GM23338 (cell line): Measurements from ENCODE around the gene DCST1.

ENCODE experiments used
- CREB1 ChIP-seq: fragments of 250-450 bp; sonication (Bioruptor Pico); IDR thresholded peaks from 2 replicates; pipeline ENCODE4 v1.5.0; 2020; ENCODE audit warnings: low read depth, mild to moderate bottlenecking, moderate library complexity
- CTCF ChIP-seq, 2 experiments: fragments of 200-600 bp in 1 of 2; sonication (generic) in 1 of 2; conservative IDR thresholded peaks; 2 replicates each; pipeline versions ENCODE4 v1.5.1 to v1.6.1; 2016 to 2017; ENCODE audit warnings: antibody characterized with exemption in 2 of 2, low read depth in 2 of 2, mild to moderate bottlenecking in 2 of 2, moderate library complexity in 1 of 2
- ETS1 ChIP-seq: IDR thresholded peaks from 2 replicates; pipeline ENCODE4 v1.6.1; 2016; ENCODE audit warnings: antibody characterized with exemption
- EZH2 ChIP-seq: fragments of 200-600 bp; sonication (generic); IDR thresholded peaks from one replicate; pipeline ENCODE4 v1.8.0; 2017; ENCODE audit warnings: antibody characterized with exemption, mild to moderate bottlenecking, low read depth; ENCODE audit not compliant: unreplicated experiment
- EZH2phosphoT487 ChIP-seq: fragments of 200-600 bp; sonication (generic); IDR thresholded peaks from one replicate; pipeline ENCODE4 v1.8.1; 2018; ENCODE audit warnings: antibody characterized with exemption; ENCODE audit not compliant: unreplicated experiment
- JUNB ChIP-seq: IDR thresholded peaks from one replicate; pipeline ENCODE4 v1.6.1; 2016; ENCODE audit warnings: antibody characterized with exemption; ENCODE audit not compliant: unreplicated experiment
- NANOG ChIP-seq: IDR thresholded peaks from 2 replicates; pipeline ENCODE4 v1.6.1; 2016; ENCODE audit warnings: antibody characterized with exemption, borderline replicate concordance
- POLR2AphosphoS5 ChIP-seq: IDR thresholded peaks from 2 replicates; pipeline ENCODE4 v1.6.1; 2016; ENCODE audit warnings: antibody characterized with exemption, low read depth
- REST ChIP-seq: IDR thresholded peaks from one replicate; pipeline ENCODE4 v1.6.1; 2018; ENCODE audit warnings: antibody characterized with exemption; ENCODE audit not compliant: unreplicated experiment
- STAT1 ChIP-seq: IDR thresholded peaks from one replicate; pipeline ENCODE4 v1.6.1; 2016; ENCODE audit warnings: antibody characterized with exemption; ENCODE audit not compliant: unreplicated experiment
- ZNF114 ChIP-seq: fragments of 250-450 bp; sonication (Bioruptor Pico); IDR thresholded peaks from 2 replicates; pipeline ENCODE4 v1.5.0; 2020; ENCODE audit warnings: mild to moderate bottlenecking, moderate library complexity
- ZNF331 ChIP-seq: fragments of 250-450 bp; sonication (Bioruptor Pico); IDR thresholded peaks from 2 replicates; pipeline ENCODE4 v1.5.0; 2020; ENCODE audit warnings: low read depth, mild to moderate bottlenecking, moderate library complexity
- ZNF462 ChIP-seq: fragments of 250-450 bp; sonication (Bioruptor Pico); IDR thresholded peaks from 2 replicates; pipeline ENCODE4 v1.5.0; 2020; ENCODE audit warnings: mild to moderate bottlenecking, moderate library complexity

GRCh38 chr1:155032886-155033285 is 738 bp upstream of the DCST1 start:
- TF ChIP-seq CTCF (conservative IDR thresholded peaks at IDR 0.05; ENCODE audit: low read depth in 2 of 2) (no peak), POLR2AphosphoS5 (no peak), ETS1 (no peak), EZH2 (no peak), JUNB (no peak), EZH2phosphoT487 (no peak), NANOG (no peak), STAT1 (no peak), REST (no peak), CREB1 (CRISPR knock-in tag) (no peak), ZNF331 (CRISPR knock-in tag) (no peak), ZNF114 (CRISPR knock-in tag) (no peak), ZNF462 (CRISPR knock-in tag) (no peak)
